GM18909 (cell line): ENCODE results near the gene GMPPA.

Experiments used
- ATAC-seq: cut with Tn5 transposase; IDR thresholded peaks from one replicate; pipeline ENCODE4 v1.9.1; 2021; ENCODE audit warnings: mild to moderate bottlenecking; ENCODE audit not compliant: unreplicated experiment, poor library complexity

GMPPA gene

DNA sequence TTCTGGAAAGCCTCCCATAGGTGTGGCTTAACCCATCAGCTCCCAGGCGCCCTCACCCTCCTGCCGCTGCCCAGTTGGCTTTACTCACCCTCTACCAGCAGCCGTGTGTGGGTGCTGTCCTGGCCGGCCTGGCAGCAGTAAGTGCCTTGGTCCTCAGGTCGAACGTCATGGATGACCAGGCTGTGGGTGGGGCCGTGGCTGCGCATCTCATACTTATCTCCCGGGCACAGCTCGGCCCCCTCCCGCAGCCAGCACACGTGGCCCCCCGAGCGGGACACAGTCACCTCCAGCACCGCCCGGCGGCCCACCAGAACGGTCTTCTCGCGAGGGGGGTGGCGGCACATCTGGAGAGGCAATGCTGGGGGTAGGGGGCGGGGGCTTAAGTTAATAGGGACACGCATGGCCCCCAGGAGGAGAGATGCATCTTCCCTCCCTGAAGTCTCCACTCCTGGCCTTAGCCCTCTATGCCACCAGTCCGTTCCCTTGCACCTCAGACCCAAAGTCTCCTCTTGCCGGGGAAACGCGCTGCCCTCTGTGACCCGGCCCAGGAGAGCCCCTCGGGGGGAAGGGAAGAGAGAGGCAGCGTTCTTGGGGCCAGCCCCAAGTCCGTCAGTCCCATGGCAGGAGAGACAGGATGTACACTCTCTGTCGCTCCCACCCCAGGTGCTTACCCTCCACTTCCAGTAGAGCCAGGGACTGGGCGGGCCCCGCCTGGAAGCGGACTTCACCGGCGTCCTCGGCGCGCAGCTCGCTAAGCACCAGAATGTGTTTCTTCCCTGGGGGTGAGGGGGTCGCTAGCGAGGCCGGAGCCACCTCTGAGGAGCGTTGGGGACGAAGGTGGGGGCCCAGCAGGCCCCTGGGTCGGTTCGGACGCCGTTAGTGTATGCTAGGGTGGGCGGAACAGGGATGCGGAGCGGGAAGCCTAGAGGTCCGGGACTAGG, 53.0 kb downstream of the GMPPA start:
- peak; percentile 17 for ATAC-seq

DNA sequence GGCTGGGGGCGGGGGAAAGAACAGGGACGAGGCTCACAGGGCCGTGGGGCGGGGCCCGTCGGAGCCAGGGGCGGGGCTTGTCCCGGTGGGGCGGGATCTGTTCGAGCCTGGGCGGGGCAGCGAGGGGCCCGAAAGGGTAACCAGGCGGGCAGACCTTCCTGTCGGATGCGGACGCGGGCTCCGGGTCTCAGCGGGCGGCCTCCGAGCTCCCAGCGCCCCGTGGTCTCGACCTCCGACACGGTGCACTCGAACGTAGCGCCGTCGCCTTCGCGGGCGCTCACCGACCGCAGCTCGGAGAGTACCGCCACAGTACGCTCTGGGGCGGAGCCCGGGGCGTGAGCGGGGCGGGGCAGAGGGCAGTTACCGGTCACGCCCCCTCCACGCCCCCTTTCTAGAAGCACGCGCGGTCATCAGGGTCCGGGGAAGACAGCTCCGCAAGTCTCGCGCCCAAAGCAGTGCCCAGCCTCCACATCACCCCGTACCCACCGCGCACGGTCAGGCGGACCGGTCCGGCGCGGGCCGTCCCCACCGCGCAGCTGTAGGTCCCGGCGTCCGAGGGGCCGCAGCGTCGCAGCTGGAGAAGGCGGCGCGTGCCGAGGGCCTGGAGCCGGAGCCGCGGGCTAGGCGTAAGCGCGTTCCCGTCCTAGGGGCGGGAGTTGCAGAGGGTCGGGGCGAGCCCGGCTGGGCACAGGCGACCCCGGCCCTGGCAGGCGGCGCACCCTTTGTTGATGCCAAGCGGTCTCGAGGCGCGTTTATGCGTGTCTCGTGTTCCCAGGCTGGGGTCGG, 53.9 kb downstream of the GMPPA start:
- peak; percentile 95 for ATAC-seq

DNA sequence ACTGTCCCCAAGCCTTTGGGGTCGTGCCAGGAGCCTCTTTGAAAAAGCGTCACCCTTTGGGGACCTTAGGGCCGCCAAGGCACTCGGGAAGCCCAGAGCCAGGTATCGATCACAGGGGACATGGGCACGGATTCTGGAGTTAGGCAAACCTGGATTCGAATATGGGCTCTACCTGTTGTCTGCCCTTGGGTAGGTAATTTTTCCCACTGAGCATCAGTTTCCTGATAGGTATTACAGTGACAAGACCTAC, 54.4 kb downstream of the GMPPA start:
- ATAC-seq: no peak

DNA sequence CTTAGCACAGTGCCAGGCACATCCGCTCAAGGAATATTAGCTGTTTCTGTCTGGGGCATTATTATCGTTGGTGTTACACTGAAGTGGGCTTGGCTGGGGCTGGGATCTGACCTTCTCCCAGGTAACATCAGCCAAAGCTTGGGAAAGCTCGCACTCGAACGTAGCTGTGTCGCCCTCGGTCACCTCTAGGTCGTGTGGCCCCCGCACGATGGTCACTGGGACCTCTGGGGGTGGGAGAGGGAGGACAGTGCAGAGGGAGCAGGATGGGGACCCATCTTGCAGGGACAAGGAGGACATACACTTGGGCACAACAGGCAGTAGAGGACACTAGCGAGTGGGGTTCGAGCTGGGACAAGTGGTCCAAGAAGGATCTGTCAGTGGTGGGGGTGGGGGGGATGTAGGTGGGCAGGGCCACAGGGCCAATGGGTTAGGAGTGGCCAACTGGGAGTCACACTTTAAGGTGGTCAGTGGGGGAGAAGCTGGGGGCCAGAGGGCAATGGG, 54.8 kb downstream of the GMPPA start:
- no peak for ATAC-seq

DNA sequence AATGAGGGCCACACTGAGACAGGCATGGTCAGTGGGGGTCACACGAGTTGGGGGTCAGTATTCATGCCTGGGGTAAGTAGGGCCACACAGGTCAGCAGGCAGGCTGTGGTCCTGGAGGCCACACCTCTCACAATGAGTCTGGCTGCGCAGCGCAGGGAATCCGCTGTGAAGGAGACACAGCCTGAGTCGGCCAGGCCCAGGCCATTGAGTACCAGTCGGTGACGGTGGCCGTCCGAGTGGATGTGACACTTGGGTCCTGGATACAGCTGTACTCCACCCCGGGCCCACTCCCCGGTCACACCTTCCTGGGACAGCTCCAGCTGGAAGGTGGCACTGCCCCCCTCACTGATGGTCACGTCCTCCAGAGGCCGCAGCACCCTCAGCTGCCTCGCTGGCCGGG, 55.7 kb downstream of the GMPPA start:
- ATAC-seq: no peak

DNA sequence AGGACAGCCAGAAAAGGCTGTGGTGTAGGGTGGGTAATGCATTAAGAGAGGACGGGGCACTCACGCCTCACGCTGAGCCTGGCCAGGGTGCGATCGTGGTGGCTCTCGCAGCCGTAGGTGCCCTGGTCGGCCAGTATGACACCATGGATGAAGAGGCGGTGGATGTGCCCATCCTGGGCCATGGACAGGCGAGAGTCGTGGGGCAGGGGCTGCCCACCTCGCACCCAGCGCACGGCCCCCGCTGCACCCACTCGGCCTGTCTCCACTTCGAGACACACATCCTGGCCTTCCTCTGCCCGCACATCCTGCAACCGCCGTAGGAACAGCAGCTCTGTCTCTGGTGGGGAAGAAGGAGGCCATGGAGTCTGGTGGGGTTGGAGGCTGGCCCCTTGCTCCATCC, 57.3 kb downstream of the GMPPA start:
- ATAC-seq: no peak

DNA sequence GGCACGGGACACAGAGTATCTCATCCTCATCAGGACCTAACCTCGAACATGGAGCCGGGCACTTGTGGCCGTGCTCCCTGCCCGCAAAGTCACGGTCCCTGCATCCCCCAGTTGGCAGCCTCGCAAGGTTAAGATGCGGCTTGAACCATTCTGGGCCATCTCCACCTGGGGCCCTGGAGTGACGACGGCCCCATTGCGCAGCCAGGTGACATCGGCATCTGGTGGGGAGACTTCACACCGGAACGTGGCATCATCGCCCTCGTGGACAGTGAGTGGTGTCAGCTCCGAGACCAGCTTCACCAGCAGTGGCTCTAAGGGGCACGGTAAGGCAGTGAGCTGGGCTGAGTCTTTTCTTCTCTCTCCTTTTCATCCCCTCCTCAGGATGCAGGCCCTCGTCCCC, 57.7 kb downstream of the GMPPA start:
- no peak for ATAC-seq
